Activated CD4-positive, alpha-beta T cell treated with anti-CD3 and anti-CD28 coated beads, Interleukin-2, amount 10 ng/mL, durations not matched to agents 7 days and 5 days (primary cell): ENCODE data around the gene LUZP4. TPM values are rescaled to one million over a fixed set of nuclear protein-coding genes. Genes with fewer than 3 reads are reported as not detected.
"Not testable (repeated sequence)": the region's sequence is repeated elsewhere in the genome, so short reads cannot be mapped to it uniquely, and the experiment has no call there.

Experiments
- CTCF ChIA-PET: fragments of 350-600 bp; sonication (Branson Sonifier 250); formaldehyde crosslinking; loops from one replicate; lab custom pipeline; 2021; ENCODE audit warnings: antibody characterized with exemption; lab: Charles Lee
- POLR2A ChIA-PET: fragments of 350-600 bp; sonication (Branson Sonifier 250); formaldehyde crosslinking; loops from one replicate; lab custom pipeline; 2021; ENCODE audit warnings: antibody characterized with exemption; lab: Charles Lee
- DNase-seq: peaks from one replicate; pipeline ENCODE4 v3.0.0-alpha.2; 2020
- H3K27ac Mint-ChIP-seq: one replicate; pipeline ENCODE4 v1.8.0; 2021; ENCODE audit warnings: mild to moderate bottlenecking, moderate library complexity, mixed read lengths
- H3K27me3 Mint-ChIP-seq: one replicate; pipeline ENCODE4 v1.8.0; 2021; ENCODE audit warnings: mixed read lengths
- H3K36me3 Mint-ChIP-seq: one replicate; pipeline ENCODE4 v1.8.0; 2021; ENCODE audit warnings: low read depth, mixed read lengths
- H3K4me1 Mint-ChIP-seq: one replicate; pipeline ENCODE4 v1.8.0; 2021; ENCODE audit warnings: mixed read lengths
- H3K4me3 Mint-ChIP-seq: one replicate; pipeline ENCODE4 v1.8.0; 2021; ENCODE audit warnings: mild to moderate bottlenecking, moderate library complexity, mixed read lengths
- H3K9me3 Mint-ChIP-seq: one replicate; pipeline ENCODE4 v1.8.0; 2021; ENCODE audit warnings: mixed read lengths
- total RNA-seq, 2 experiments: library from RNA; stranded (reverse); gene quantifications; one replicate each; pipeline ENCODE4 v1.2.3, GENCODE V29; 2021

Gene LUZP4
- total RNA-seq, 2 experiments from 2014 or later = not detected

- CTCF ChIA-PET = no interaction called here
- Mint-ChIP-seq H3K4me1 (no peaks in the 10 kb centered on the region), H3K9me3 (no peaks in the 10 kb centered on the region), H3K27ac (no peak overlapping the region), H3K4me3 (no peak overlapping the region), H3K36me3 (no peaks in the 10 kb centered on the region), H3K27me3 (no peaks in the 10 kb centered on the region)
- POLR2A ChIA-PET = no interaction called here
- no peak for DNase-seq
These were observed 56.1 kb downstream of the LUZP4 start for GRCh38 chrX:115345615-115346014.

- H3K27ac Mint-ChIP-seq, POLR2A ChIA-PET, H3K4me1 Mint-ChIP-seq, CTCF ChIA-PET, H3K4me3 Mint-ChIP-seq, H3K9me3 Mint-ChIP-seq, H3K36me3 Mint-ChIP-seq, H3K27me3 Mint-ChIP-seq, DNase-seq: not testable (repeated sequence)
These were observed 57.2 kb downstream of the LUZP4 start for GRCh38 chrX:115346738-115347137.

GRCh38 chrX:115348446-115349225, 59.1 kb downstream of the LUZP4 start:
- Mint-ChIP-seq H3K4me3 (no peak overlapping the region), H3K9me3 (no peaks in the 10 kb centered on the region), H3K27ac (no peak overlapping the region), H3K27me3 (no peaks in the 10 kb centered on the region), H3K36me3 (no peaks in the 10 kb centered on the region), H3K4me1 (no peaks in the 10 kb centered on the region)
- POLR2A ChIA-PET = no interaction called here
- CTCF ChIA-PET = no interaction called here
- no peak for DNase-seq

- no peaks in the 10 kb centered on the region for H3K36me3 Mint-ChIP-seq
- no peaks in the 10 kb centered on the region for H3K9me3 Mint-ChIP-seq
- no peaks in the 10 kb centered on the region for H3K4me1 Mint-ChIP-seq
- no peaks in the 10 kb centered on the region for H3K27me3 Mint-ChIP-seq
- DNase-seq = no peak
- no peak overlapping the region for H3K27ac Mint-ChIP-seq
- ChIA-PET CTCF (interaction anchor here (0.7 kb wide), 1 partner anchor 14 kb away, joined by 3 read pairs; no protein-coding TSS in a partner anchor), POLR2A (no interaction called here)
- H3K4me3 Mint-ChIP-seq = no peak overlapping the region
These were observed 61.3 kb downstream of the LUZP4 start for GRCh38 chrX:115350711-115351381.

GRCh38 chrX:115356369-115356768, 66.9 kb downstream of the LUZP4 start:
- Mint-ChIP-seq H3K4me3 (no peak overlapping the region), H3K27ac (no peak overlapping the region), H3K9me3 (no peaks in the 10 kb centered on the region), H3K4me1 (no peaks in the 10 kb centered on the region), H3K36me3 (no peaks in the 10 kb centered on the region), H3K27me3 (no peaks in the 10 kb centered on the region)
- ChIA-PET CTCF (no interaction called here), POLR2A (no interaction called here)
- no peak for DNase-seq

Other genes with a start within 250 kb of the LUZP4 start
- gene RBMXL3, start 100.3 kb upstream of the LUZP4 start, total RNA-seq = not detected
- gene LRCH2, start 55.6 kb upstream of the LUZP4 start, total RNA-seq = not detected